Measurements from ENCODE around the gene CCDC198.

CCDC198 gene

DNA sequence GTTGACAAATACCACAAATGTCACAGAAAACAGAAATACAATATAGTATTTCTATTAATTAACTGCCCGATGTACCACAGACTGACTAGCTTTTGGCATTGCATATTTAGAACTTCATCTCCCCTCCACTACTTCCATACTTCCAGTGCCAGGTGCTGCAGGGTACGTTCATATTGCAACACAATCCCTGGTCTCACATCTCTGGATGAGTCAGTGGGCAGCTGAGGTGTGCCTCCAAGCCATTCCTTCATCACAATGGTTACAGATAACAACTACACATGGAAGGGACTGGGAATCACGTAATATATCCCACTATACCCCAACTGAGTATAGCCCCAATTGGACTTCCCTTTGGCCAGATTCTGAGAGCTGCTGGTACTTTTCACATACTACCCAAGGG is 31.1 kb downstream of the CCDC198 start:
- no peak for DNase-seq

DNA sequence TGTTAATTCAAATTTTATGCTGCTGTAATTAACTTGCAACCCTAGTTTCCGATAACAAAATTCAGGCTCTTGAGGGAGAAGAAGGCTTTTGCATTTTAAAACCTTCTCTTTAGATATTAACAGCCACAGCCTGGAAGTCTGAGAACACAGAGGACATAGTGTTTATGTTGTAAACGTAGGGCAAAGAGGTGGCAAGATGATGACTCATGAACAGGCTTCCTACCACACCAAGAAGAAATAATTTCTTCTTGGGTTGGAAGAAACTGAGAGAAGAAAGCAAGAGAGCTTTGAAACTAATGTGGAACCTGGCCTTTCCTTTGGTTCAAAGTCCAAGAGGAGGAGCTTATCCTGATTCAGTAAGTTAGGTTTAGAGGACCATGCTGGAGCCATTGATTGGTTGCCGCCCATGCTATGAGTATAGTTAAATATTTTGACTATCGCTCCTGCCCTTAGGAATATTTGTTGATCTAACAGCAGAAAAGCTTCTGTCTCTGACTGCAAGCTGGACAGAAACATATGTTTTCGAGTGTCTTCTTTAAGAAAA is 31.8 kb downstream of the CCDC198 start:
- DNase-seq, result no peak

DNA sequence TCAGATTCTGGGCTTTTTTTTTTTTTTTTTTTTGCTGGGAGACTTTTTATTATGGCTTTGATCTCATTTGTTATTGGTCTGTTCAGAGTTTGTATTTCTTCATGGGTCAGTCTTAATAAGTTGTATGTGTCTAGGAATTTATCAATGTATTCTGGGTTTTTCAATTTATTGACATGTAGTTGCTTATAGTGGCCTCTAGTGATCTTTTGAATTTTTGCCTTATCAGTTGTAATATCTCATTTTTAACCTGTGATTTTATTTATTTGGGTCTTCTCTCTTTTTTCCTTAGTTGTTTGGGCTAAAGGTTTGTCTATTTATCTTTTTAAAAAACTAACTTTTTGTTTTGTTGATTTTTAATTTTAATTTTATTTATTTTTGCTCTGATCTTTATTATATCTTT is 57.7 kb downstream of the CCDC198 start:
- DNase-seq, result no peak

DNA sequence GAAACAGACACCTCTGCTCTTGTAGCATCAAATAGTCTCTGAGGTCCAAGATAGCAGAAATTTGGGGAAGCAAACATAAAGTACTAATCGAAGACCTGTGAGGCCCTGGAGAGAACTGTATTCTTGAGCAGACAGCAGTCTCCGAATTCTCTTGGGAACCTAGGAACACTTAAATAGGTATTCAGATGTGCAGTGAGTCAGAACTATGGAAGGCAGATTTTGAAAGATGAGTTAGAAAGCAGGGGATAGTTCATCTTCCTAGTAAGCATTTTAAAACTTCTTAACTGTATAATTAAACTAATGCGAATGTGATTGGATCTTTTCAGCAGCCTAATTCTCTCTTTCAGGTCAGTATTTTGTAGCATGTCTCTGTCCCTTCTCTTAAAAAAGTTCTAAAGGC is 72.7 kb downstream of the CCDC198 start:
- no peak for DNase-seq

DNA sequence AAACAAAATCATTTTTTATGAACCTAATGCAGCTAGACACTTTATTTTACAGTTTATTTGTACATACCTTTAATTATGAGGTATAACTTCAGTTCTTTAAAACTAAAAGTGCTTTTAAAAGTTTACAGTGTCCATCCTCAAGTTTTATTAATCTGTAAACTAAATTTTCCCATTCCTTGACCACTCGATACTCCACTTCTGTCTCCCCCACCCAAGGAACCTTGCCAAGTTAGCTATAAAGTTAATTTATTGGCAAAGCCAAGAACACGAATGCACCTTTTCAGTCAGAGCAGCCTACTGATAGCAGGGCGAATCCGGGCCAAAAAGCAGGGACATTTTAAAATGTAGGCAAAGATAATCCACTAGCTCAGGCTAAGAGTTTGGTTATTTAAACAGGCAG is 73.6 kb downstream of the CCDC198 start:
- DNase-seq, result no peak
